Measurements from ENCODE around the gene OGFOD1. TPM values are rescaled to one million over a fixed set of nuclear protein-coding genes. Genes with fewer than 3 reads are reported as not detected.
A peak's percentile ranks its signal among the peaks of the same experiment; 100 is the strongest.

OGFOD1 gene
- total RNA-seq, 1 donor from 2014 or later: 55.4 TPM

DNA sequence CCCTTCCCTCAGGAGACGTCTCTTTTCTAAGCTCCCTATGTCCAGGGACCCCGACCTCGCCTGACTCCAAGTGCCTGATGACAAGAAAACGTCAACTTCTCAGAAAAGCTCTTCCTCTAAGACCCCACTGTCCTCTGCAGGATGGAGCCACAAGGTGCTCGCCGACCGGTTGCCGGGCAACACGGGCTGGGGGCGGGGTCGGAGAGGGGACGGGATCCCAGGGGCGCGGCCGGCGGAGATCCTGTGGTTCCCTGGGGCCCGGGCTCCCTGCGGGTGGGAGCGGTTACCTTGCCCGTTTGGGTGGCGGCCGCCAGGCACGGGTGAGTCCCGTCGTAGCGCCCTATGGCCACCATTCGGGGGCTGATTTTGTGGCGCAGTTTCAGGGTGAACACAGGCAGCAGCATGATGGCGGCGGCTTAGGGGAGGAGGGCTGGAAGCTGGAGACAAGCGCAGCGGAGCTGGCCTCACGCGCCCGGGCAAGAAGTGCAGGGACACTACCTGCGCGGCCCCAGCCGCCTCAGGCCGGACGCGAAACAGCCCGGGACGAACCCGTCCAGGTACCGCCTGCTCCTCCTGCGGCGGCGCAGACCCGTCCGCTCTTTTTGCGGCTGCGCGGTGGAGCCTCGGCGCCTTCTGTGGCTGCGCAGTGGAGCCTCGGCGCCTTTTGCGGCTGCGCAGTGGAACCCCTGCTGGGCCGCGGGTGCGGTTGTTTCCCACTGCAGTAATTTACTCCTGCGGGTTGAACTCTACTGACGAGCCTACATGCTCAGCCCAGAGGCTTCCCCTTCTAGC, 68.3 kb downstream of the OGFOD1 start, which contains the start of gene BBS2:
BBS2 (minus strand) TSS at position 566 of the 792 bp plus-strand sequence; CDS start at position 404, 162 bp downstream.
- Mint-ChIP-seq H3K27me3 (ENCODE audit: low read depth) (no peaks in the 10 kb centered on the region), H3K27ac (ENCODE audit: unreplicated experiment) (peak within 1 kb of the TSS; percentile 40), H3K9me3 (no peaks in the 10 kb centered on the region), H3K4me1 (peaks cover 29% of the 10 kb centered on the region), H3K36me3 (ENCODE audit: low read depth) (no peaks in the 10 kb centered on the region), H3K4me3 (peak within 1 kb of the TSS; percentile 79)
- TF ChIP-seq, protein P1, sequence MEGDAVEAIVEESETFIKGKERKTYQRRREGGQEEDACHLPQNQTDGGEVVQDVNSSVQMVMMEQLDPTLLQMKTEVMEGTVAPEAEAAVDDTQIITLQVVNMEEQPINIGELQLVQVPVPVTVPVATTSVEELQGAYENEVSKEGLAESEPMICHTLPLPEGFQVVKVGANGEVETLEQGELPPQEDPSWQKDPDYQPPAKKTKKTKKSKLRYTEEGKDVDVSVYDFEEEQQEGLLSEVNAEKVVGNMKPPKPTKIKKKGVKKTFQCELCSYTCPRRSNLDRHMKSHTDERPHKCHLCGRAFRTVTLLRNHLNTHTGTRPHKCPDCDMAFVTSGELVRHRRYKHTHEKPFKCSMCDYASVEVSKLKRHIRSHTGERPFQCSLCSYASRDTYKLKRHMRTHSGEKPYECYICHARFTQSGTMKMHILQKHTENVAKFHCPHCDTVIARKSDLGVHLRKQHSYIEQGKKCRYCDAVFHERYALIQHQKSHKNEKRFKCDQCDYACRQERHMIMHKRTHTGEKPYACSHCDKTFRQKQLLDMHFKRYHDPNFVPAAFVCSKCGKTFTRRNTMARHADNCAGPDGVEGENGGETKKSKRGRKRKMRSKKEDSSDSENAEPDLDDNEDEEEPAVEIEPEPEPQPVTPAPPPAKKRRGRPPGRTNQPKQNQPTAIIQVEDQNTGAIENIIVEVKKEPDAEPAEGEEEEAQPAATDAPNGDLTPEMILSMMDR (conservative IDR thresholded peaks at IDR 0.05): peak; percentile 24
- DNase-seq (ENCODE audit: low read depth, low spot score): peak; percentile 80

DNA sequence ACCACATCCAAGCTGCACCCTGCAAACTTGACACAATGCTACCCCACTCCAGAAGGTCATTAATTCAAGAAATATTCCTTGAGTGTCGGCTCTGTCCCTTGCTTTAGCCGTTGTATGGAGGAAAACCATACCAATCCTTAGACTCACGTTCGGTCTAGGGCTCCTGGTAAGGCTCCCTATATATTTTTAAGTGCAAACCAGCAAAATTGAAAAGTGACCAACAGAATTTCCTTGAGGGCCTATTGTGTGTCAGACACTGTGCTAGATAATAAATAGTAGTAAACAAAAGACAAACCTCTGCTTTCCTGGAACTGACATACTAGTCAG, 68.9 kb downstream of the OGFOD1 start:
- Mint-ChIP-seq H3K4me3 (peak overlapping the region; percentile 79), H3K4me1 (peaks cover 29% of the 10 kb centered on the region), H3K36me3 (ENCODE audit: low read depth) (no peaks in the 10 kb centered on the region), H3K27me3 (ENCODE audit: low read depth) (no peaks in the 10 kb centered on the region), H3K27ac (ENCODE audit: unreplicated experiment) (peak overlapping the region; percentile 40), H3K9me3 (no peaks in the 10 kb centered on the region)
- TF ChIP-seq, protein P1 (conservative IDR thresholded peaks at IDR 0.05): no peak
- no peak for DNase-seq (ENCODE audit: low read depth, low spot score)

DNA sequence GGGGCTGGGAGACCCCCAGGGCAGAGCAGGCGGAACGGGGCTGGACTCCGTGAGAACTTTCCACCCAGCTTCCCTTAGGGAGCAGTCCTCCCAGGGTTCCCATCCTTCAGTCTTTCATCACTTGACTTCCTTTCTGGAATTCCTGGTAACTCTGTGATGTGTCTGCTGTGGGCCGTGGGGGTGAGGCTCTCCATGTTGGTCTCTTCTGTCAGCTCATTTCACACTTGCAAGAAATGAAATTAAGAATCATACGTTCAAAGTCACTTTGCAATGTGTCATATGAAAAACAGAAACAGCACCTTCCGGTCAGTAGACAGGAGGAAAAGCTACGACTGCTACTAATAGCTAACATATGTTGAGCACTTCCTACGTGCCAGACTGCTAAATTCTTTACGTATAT, 73.9 kb downstream of the OGFOD1 start:
- no peaks in the 10 kb centered on the region for H3K9me3 Mint-ChIP-seq
- no peak overlapping the region for H3K27ac Mint-ChIP-seq (ENCODE audit: unreplicated experiment)
- TF ChIP-seq, protein P1 (conservative IDR thresholded peaks at IDR 0.05): no peak
- DNase-seq (ENCODE audit: low read depth, low spot score): no peak
- H3K36me3 Mint-ChIP-seq (ENCODE audit: low read depth): no peaks in the 10 kb centered on the region
- H3K4me1 Mint-ChIP-seq: peaks cover 6% of the 10 kb centered on the region
- no peaks in the 10 kb centered on the region for H3K27me3 Mint-ChIP-seq (ENCODE audit: low read depth)
- H3K4me3 Mint-ChIP-seq: no peak overlapping the region

Other genes with a start within 250 kb of the OGFOD1 start
- gene AMFR, start 26.0 kb upstream of the OGFOD1 start, total RNA-seq: 64.7 and 66.4 TPM in 2 replicates
- 232 and 239 TPM in 2 replicates for gene NUDT21, start 222 bp upstream of the OGFOD1 start, total RNA-seq
- gene BBS2, start 68.5 kb downstream of the OGFOD1 start, total RNA-seq: 44.9 and 48.6 TPM in 2 replicates
- gene MT4, start 113.5 kb downstream of the OGFOD1 start, total RNA-seq: not detected in 2 replicates
- not detected in 2 replicates for gene MT3, start 138.0 kb downstream of the OGFOD1 start, total RNA-seq
- 11.6 and 13.8 TPM in 2 replicates for gene MT2A, start 157.0 kb downstream of the OGFOD1 start, total RNA-seq
- gene MT1E, start 174.2 kb downstream of the OGFOD1 start, total RNA-seq: 0.49 and 0.59 TPM in 2 replicates
- gene MT1M, start 181.1 kb downstream of the OGFOD1 start, total RNA-seq: not detected in 2 replicates
- gene MT1A, start 187.1 kb downstream of the OGFOD1 start, total RNA-seq: not detected in 2 replicates
- not detected in 2 replicates for gene MT1B, start 200.3 kb downstream of the OGFOD1 start, total RNA-seq
- gene MT1F, start 206.4 kb downstream of the OGFOD1 start, total RNA-seq: 1.5 and 2.4 TPM in 2 replicates
- not detected in 2 replicates for gene MT1G, start 216.5 kb downstream of the OGFOD1 start, total RNA-seq
- gene MT1H, start 218.3 kb downstream of the OGFOD1 start, total RNA-seq: not detected in 2 replicates
- gene MT1X, start 230.9 kb downstream of the OGFOD1 start, total RNA-seq: 13.2 and 18.8 TPM in 2 replicates